Right ventricle myocardium inferior (tissue), 1 donor: ENCODE data around the gene RGS19. TPM values are rescaled to one million over a fixed set of nuclear protein-coding genes. Genes with fewer than 3 reads are reported as not detected.
"Not testable (repeated sequence)": the region's sequence is repeated elsewhere in the genome, so short reads cannot be mapped to it uniquely, and the experiment has no call there.

ENCODE experiments used
- ATAC-seq: fragments of 200-7000 bp; cut with Tn5 transposase; one replicate; pipeline ENCODE4 v1.9.1; 2020; ENCODE audit warnings: mild to moderate bottlenecking, moderate library complexity
- DNase-seq: peaks from one replicate; pipeline ENCODE4 v3.0.0; 2021; ENCODE audit errors: missing footprints
- intact Hi-C: fragments of 100-400 bp; cut with DNase I; formaldehyde crosslinking; loops from one replicate; pipeline ENCODE4 v1.11.0; 2022
- total RNA-seq: library from RNA; stranded (reverse); fragmentation: NEBNext Ultra II Directional; extraction: Animal tissue kit (Norgen Biotek cat#: 25700); gene quantifications from one replicate; pipeline ENCODE4 v1.2.1, GENCODE V29; 2021
- donor health status: DM: no; HTN: yes; CAD: no; lungs with severe emphysema.

Gene RGS19
- total RNA-seq, 1 donor from 2014 or later: 6.6 TPM

- ATAC-seq (no peak), DNase-seq (peak; percentile 64)
- intact Hi-C loops: no loop called here
Measured at GRCh38 chr20:64099086-64099786, 19.9 kb upstream of the RGS19 start.

GRCh38 chr20:64098471-64099013 is 19.2 kb upstream of the RGS19 start:
- DNase-seq (no peak), ATAC-seq (no peak)
- intact Hi-C loops: no loop called here

- no peak for DNase-seq
- ATAC-seq: no peak
- intact Hi-C loops: no loop called here
Measured at GRCh38 chr20:64096535-64096934, 17.2 kb upstream of the RGS19 start.

GRCh38 chr20:64095927-64096326 is 16.6 kb upstream of the RGS19 start:
- intact Hi-C loops: no loop called here
- no peak for DNase-seq

GRCh38 chr20:64095455-64095854 is 16.1 kb upstream of the RGS19 start:
- DNase-seq: no peak
- intact Hi-C loops: no loop called here
- ATAC-seq: no peak

More at GRCh38 chr20:64095927-64096326, 16.6 kb upstream of the RGS19 start:
- no peak for ATAC-seq

GRCh38 chr20:64093013-64093503 is 13.7 kb upstream of the RGS19 start:
- intact Hi-C loops: no loop called here
- DNase-seq: no peak

GRCh38 chr20:64092258-64093012 is 13.1 kb upstream of the RGS19 start:
- DNase-seq (no peak), ATAC-seq (no peak)
- intact Hi-C loops: no loop called here

More at GRCh38 chr20:64093013-64093503, 13.7 kb upstream of the RGS19 start:
- no peak for ATAC-seq

GRCh38 chr20:64091770-64092169 is 12.5 kb upstream of the RGS19 start:
- DNase-seq: no peak
- intact Hi-C loops: no loop called here

GRCh38 chr20:64091340-64091739 is 12.0 kb upstream of the RGS19 start:
- intact Hi-C loops: no loop called here
- DNase-seq (peak; percentile 60), ATAC-seq (no peak)

More at GRCh38 chr20:64091770-64092169, 12.5 kb upstream of the RGS19 start:
- ATAC-seq: no peak

- no peak for DNase-seq
- intact Hi-C loops: no loop called here
- no peak for ATAC-seq
Measured at GRCh38 chr20:64090165-64090564, 10.8 kb upstream of the RGS19 start.

- DNase-seq: peak; percentile 66
- ATAC-seq, intact Hi-C loops: not testable (repeated sequence)
Measured at GRCh38 chr20:64088586-64088985, 9.3 kb upstream of the RGS19 start.

GRCh38 chr20:64087226-64087825 is 8.0 kb upstream of the RGS19 start:
- DNase-seq, intact Hi-C loops, ATAC-seq: not testable (repeated sequence)

- ATAC-seq (no peak), DNase-seq (no peak)
- intact Hi-C loops: no loop called here
Measured at GRCh38 chr20:64086801-64087200, 7.5 kb upstream of the RGS19 start.

GRCh38 chr20:64084685-64085152 is 5.4 kb upstream of the RGS19 start:
- DNase-seq (peak; percentile 28), ATAC-seq (no peak)
- intact Hi-C loops: loop anchor here (5.0 kb wide), 1 partner anchor 107 kb away; the partner anchor contains the start of gene SAMD10

- ATAC-seq (no peak), DNase-seq (no peak)
- intact Hi-C loops: loop anchor here (2.0 to 5.0 kb wide), 2 partner anchors 37 to 107 kb away; partner anchors contain the start of gene SAMD10
Measured at GRCh38 chr20:64083804-64084684, 4.7 kb upstream of the RGS19 start, which contains the start of gene LKAAEAR1. Gene LKAAEAR1 (minus strand): TSS chr20:64084398. CDS start chr20:64084219, 179 bp downstream.

- peak; percentile 53 for ATAC-seq
Measured at GRCh38 chr20:64083378-64083803, 4.1 kb upstream of the RGS19 start.

GRCh38 chr20:64082820-64083377 is 3.6 kb upstream of the RGS19 start:
- intact Hi-C loops: loop anchor here (2.0 to 5.0 kb wide), 2 partner anchors 38 to 106 kb away; partner anchors contain the start of gene SAMD10

More at GRCh38 chr20:64083378-64083803, 4.1 kb upstream of the RGS19 start:
- intact Hi-C loops: loop anchor here (2.0 to 5.0 kb wide), 2 partner anchors 37 to 106 kb away; partner anchors contain the start of gene SAMD10
- DNase-seq: peak; percentile 92

More at GRCh38 chr20:64082820-64083377, 3.6 kb upstream of the RGS19 start:
- no peak for ATAC-seq
- DNase-seq: peak; percentile 59
